ENCODE results near the gene KIRREL2. TPM values are rescaled to one million over a fixed set of nuclear protein-coding genes. Genes with fewer than 3 reads are reported as not detected.
"Not testable (repeated sequence)": the region's sequence is repeated elsewhere in the genome, so short reads cannot be mapped to it uniquely, and the experiment has no call there.

KIRREL2 gene
- total RNA-seq, 3 donors from 2014 or later: 0.24 to 0.92 (median 0.86) TPM

- H3K27me3 Mint-ChIP-seq (ENCODE audit: low read depth): no peaks in the 10 kb centered on the region
- ATAC-seq (no peak), DNase-seq (no peak)
- H3K36me3 Mint-ChIP-seq (ENCODE audit: insufficient read depth): no peaks in the 10 kb centered on the region
- peak overlapping the region; percentile 94 for H3K4me3 Mint-ChIP-seq
- H3K9me3 Mint-ChIP-seq: no peaks in the 10 kb centered on the region
- H3K4me1 Mint-ChIP-seq (ENCODE audit: low read depth): peaks cover 52% of the 10 kb centered on the region
Measured at GRCh38 chr19:35904311-35905068, 47.8 kb downstream of the KIRREL2 start.

GRCh38 chr19:35905178-35905727 lies 48.5 kb downstream of the KIRREL2 start:
- Mint-ChIP-seq H3K9me3 (no peaks in the 10 kb centered on the region), H3K4me3 (no peak overlapping the region), H3K4me1 (ENCODE audit: low read depth) (peaks cover 52% of the 10 kb centered on the region), H3K36me3 (ENCODE audit: insufficient read depth) (no peaks in the 10 kb centered on the region), H3K27me3 (ENCODE audit: low read depth) (no peaks in the 10 kb centered on the region)
- no peak for ATAC-seq
- DNase-seq: no peak

DNA sequence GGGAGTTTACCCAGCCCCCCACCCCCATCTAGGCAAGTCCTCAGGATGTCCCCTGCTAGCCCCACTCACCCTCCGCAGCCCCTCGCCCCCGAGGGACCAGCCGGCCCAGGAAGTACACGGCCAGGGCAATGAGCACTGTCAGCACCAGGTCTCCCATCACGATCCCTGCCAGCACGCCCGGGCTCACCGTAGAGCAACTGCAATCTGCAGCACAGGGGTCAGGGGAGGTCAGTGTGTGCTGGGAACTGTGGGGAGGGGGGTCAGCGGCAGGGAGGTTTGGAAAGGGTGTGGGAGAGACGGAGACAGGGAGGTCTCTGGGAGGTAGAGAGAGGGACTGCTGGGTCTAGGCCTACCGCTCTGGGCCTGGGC lies 50.6 kb downstream of the KIRREL2 start:
- H3K36me3 Mint-ChIP-seq (ENCODE audit: insufficient read depth): no peaks in the 10 kb centered on the region
- peak overlapping the region; percentile 57 for H3K4me3 Mint-ChIP-seq
- ATAC-seq (no peak), DNase-seq (no peak)
- H3K4me1 Mint-ChIP-seq (ENCODE audit: low read depth): peaks cover 43% of the 10 kb centered on the region
- no peaks in the 10 kb centered on the region for H3K27me3 Mint-ChIP-seq (ENCODE audit: low read depth)
- no peaks in the 10 kb centered on the region for H3K9me3 Mint-ChIP-seq

DNA sequence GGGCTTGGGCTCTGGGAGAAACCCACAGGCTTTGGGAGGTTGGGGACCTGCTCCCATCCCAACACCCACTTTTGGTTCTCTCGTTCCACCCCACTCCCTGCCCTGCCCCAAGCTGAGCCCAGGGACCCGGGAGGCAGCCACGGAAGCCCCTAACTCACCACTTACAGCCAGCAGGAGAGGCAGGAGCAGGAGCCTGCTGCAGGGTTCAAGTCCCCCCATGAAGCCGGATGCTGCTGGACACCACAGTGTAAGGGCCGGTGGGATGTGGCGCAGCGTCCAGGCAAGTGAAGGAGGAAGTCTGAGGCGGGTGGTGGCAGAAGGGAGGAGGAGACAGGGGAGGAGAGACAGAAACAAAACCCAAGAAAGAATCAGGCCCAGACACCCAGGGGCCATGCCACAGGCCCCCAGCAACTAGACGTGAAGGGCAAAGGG lies 51.3 kb downstream of the KIRREL2 start, which contains the start of gene TYROBP:
Gene TYROBP (minus strand): TSS at position 286 of the 432 bp plus-strand sequence. CDS start 67 bp downstream, at position 219.
- H3K36me3 Mint-ChIP-seq (ENCODE audit: insufficient read depth): no peaks in the 10 kb centered on the region
- H3K4me1 Mint-ChIP-seq (ENCODE audit: low read depth): peaks cover 36% of the 10 kb centered on the region
- DNase-seq: no peak
- H3K27me3 Mint-ChIP-seq (ENCODE audit: low read depth): no peaks in the 10 kb centered on the region
- peak within 1 kb of the TSS; percentile 57 for H3K4me3 Mint-ChIP-seq
- ATAC-seq: no peak
- no peaks in the 10 kb centered on the region for H3K9me3 Mint-ChIP-seq

DNA sequence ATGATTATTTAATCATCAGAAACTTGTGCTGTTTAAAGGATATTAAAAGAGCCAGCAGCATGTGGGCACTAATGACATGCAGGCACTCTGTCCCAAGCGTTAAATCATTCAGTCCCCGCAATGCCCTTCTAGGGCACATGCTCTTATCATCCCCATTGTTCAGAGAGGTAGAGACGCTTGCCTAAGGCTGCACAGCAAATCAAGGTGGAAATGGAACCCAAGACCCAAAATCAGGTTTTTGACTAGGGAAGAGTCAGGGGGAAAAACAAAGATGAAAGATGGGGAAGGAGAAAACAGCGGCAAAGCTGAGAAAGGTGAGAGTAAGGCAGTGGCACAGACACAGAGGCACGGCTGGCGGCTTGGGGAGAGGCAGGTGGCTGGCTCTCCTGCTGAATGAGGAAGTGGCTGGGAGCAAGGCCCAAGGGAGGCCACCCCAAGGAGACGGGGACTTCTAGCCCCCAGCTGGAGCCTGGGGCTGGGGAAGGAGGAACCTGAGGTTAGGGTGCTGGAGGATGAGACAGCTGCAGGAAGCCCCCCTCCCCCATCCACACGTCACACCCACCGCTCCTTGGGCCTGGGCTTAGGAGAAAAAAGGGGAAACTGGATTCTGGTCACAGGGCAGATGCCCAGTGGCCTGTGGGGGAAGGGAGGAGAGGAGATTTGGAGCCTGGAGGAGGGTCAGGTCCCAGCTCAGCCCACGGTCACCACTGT lies 52.4 kb downstream of the KIRREL2 start:
- peaks cover 32% of the 10 kb centered on the region for H3K4me1 Mint-ChIP-seq (ENCODE audit: low read depth)
- H3K9me3 Mint-ChIP-seq: no peaks in the 10 kb centered on the region
- DNase-seq: no peak
- peak overlapping the region; percentile 5 for H3K4me3 Mint-ChIP-seq
- H3K36me3 Mint-ChIP-seq (ENCODE audit: insufficient read depth): no peaks in the 10 kb centered on the region
- no peaks in the 10 kb centered on the region for H3K27me3 Mint-ChIP-seq (ENCODE audit: low read depth)
- ATAC-seq: no peak

- DNase-seq (no peak), ATAC-seq (no peak)
- no peak overlapping the region for H3K4me3 Mint-ChIP-seq
- H3K36me3 Mint-ChIP-seq (ENCODE audit: insufficient read depth): no peaks in the 10 kb centered on the region
- H3K4me1 Mint-ChIP-seq (ENCODE audit: low read depth): peaks cover 27% of the 10 kb centered on the region
- H3K9me3 Mint-ChIP-seq: no peaks in the 10 kb centered on the region
- no peaks in the 10 kb centered on the region for H3K27me3 Mint-ChIP-seq (ENCODE audit: low read depth)
Measured at GRCh38 chr19:35909684-35910035, 52.9 kb downstream of the KIRREL2 start.

DNA sequence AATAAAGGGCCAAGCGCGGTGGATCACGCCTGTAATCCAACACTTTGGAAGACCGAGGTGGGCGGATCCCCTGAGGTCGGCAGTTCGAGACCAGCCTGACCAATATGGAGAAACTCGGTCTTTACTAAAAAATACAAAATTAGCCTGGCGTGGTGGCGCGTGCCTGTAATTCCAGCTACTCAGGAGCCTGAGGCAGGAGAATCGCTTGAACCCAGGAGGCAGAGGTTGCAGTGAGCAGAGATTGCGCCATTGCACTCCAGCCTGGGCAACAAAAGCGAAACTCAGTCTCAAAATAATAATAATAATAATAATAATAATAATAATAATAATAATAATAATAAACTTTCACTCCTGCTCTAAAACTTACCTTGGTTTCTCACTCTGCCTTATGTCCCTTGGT lies 53.6 kb downstream of the KIRREL2 start:
- H3K4me1 Mint-ChIP-seq (ENCODE audit: low read depth): peaks cover 21% of the 10 kb centered on the region
- H3K27me3 Mint-ChIP-seq (ENCODE audit: low read depth); H3K9me3 Mint-ChIP-seq; H3K36me3 Mint-ChIP-seq (ENCODE audit: insufficient read depth); DNase-seq; ATAC-seq; H3K4me3 Mint-ChIP-seq: not testable (repeated sequence)

- Mint-ChIP-seq H3K4me3 (no peak overlapping the region), H3K27me3 (ENCODE audit: low read depth) (no peaks in the 10 kb centered on the region), H3K36me3 (ENCODE audit: insufficient read depth) (no peaks in the 10 kb centered on the region), H3K4me1 (ENCODE audit: low read depth) (peaks cover 21% of the 10 kb centered on the region), H3K9me3 (no peaks in the 10 kb centered on the region)
- DNase-seq (no peak), ATAC-seq (no peak)
Measured at GRCh38 chr19:35911173-35911572, 54.5 kb downstream of the KIRREL2 start.

DNA sequence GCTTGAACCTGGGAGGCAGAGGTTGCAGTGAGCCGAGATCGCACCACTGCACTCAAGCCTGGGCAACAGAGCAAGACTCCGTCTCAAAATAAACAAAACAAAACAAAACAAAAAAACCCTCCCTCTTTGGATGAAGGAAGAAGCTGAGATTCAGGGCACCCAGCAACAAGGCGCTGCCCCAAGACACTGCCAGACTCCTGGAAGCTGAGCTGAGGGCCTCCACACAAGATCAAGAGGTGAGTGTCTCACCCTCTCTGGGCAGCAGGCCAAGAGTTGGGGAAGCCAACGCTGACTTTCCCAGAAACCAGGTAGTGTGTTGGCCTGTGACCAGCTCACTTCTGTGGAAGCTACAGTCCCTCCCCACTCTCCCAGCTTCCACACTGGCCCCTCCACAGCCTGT lies 55.1 kb downstream of the KIRREL2 start:
- H3K27me3 Mint-ChIP-seq (ENCODE audit: low read depth): no peaks in the 10 kb centered on the region
- no peak overlapping the region for H3K4me3 Mint-ChIP-seq
- H3K36me3 Mint-ChIP-seq (ENCODE audit: insufficient read depth): no peaks in the 10 kb centered on the region
- ATAC-seq: no peak
- H3K9me3 Mint-ChIP-seq: no peaks in the 10 kb centered on the region
- H3K4me1 Mint-ChIP-seq (ENCODE audit: low read depth): peaks cover 21% of the 10 kb centered on the region
- no peak for DNase-seq

GRCh38 chr19:35913589-35913988 lies 56.9 kb downstream of the KIRREL2 start:
- no peaks in the 10 kb centered on the region for H3K9me3 Mint-ChIP-seq
- H3K4me1 Mint-ChIP-seq (ENCODE audit: low read depth): peaks cover 18% of the 10 kb centered on the region
- no peaks in the 10 kb centered on the region for H3K36me3 Mint-ChIP-seq (ENCODE audit: insufficient read depth)
- H3K27me3 Mint-ChIP-seq (ENCODE audit: low read depth): no peaks in the 10 kb centered on the region
- DNase-seq: no peak
- no peak for ATAC-seq
- no peak overlapping the region for H3K4me3 Mint-ChIP-seq

- DNase-seq (no peak), ATAC-seq (no peak)
- Mint-ChIP-seq H3K27me3 (ENCODE audit: low read depth) (no peaks in the 10 kb centered on the region), H3K4me3 (no peak overlapping the region), H3K4me1 (ENCODE audit: low read depth) (peaks cover 13% of the 10 kb centered on the region), H3K36me3 (ENCODE audit: insufficient read depth) (no peaks in the 10 kb centered on the region), H3K9me3 (no peaks in the 10 kb centered on the region)
Measured at GRCh38 chr19:35915443-35915842, 58.7 kb downstream of the KIRREL2 start.

Other genes with a start within 250 kb of the KIRREL2 start
- 10 to 100 TPM; 39.2 to 48.1 (median 41.3) TPM for gene HAUS5, start 244.2 kb upstream of the KIRREL2 start, total RNA-seq
- gene RBM42, start 227.9 kb upstream of the KIRREL2 start, total RNA-seq: 100 to 1,000 TPM; 136 to 153 (median 139) TPM
- 1 to 10 TPM in 1 of 3 donors, under 1 TPM in 2; 0.16 to 1.2 (median 0.56) TPM for gene ETV2, start 215.2 kb upstream of the KIRREL2 start, total RNA-seq
- gene COX6B1, start 208.6 kb upstream of the KIRREL2 start, total RNA-seq: 100 to 1,000 TPM; 462 to 480 (median 465) TPM
- gene UPK1A, start 190.4 kb upstream of the KIRREL2 start, total RNA-seq: under 1 TPM; 0.22 to 0.26 (median 0.23) TPM
- 100 to 1,000 TPM in 2 of 3 donors, 10 to 100 TPM in 1; 90.8 to 136 (median 101) TPM for gene ZBTB32, start 152.4 kb upstream of the KIRREL2 start, total RNA-seq
- 10 to 100 TPM; 64.1 to 74.8 (median 74.5) TPM for gene KMT2B, start 138.9 kb upstream of the KIRREL2 start, total RNA-seq
- gene IGFLR1, start 114.5 kb upstream of the KIRREL2 start, total RNA-seq: 10 to 100 TPM; 24.0 to 32.7 (median 29.8) TPM
- 10 to 100 TPM; 18.9 to 25.2 (median 19.4) TPM for gene U2AF1L4, start 111.5 kb upstream of the KIRREL2 start, total RNA-seq
- 10 to 100 TPM; 46.1 to 49.3 (median 47.9) TPM for gene PSENEN, start 111.3 kb upstream of the KIRREL2 start, total RNA-seq
- 1 to 10 TPM; 5.8 to 6.4 (median 6.4) TPM for gene LIN37, start 108.3 kb upstream of the KIRREL2 start, total RNA-seq
- gene HSPB6, start 99.9 kb upstream of the KIRREL2 start, total RNA-seq: under 1 TPM; 0.22 to 0.46 (median 0.37) TPM
- 10 to 100 TPM; 27.2 to 33.7 (median 27.3) TPM for gene PROSER3, start 98.7 kb upstream of the KIRREL2 start, total RNA-seq
- gene ARHGAP33, start 81.3 kb upstream of the KIRREL2 start, total RNA-seq: 1 to 10 TPM; 5.5 to 6.9 (median 6.2) TPM
- gene PRODH2, start 44.1 kb upstream of the KIRREL2 start, total RNA-seq: not detected
- under 1 TPM in 2 of 3 donors, not detected in 1; 0.13 to 0.16 TPM for gene NPHS1, start 4.4 kb upstream of the KIRREL2 start, total RNA-seq
- gene APLP1, start 11.7 kb downstream of the KIRREL2 start, total RNA-seq: under 1 TPM in 2 of 3 donors, not detected in 1; 0.24 to 0.34 TPM
- gene NFKBID, start 43.6 kb downstream of the KIRREL2 start, total RNA-seq: 100 to 1,000 TPM; 138 to 149 (median 142) TPM
- 10 to 100 TPM; 22.6 to 37.1 (median 24.0) TPM for gene HCST, start 45.6 kb downstream of the KIRREL2 start, total RNA-seq
- gene TYROBP, start 51.4 kb downstream of the KIRREL2 start, total RNA-seq: under 1 TPM in 2 of 3 donors, not detected in 1; 0.52 to 0.69 TPM
- gene LRFN3, start 79.5 kb downstream of the KIRREL2 start, total RNA-seq: 10 to 100 TPM; 14.1 to 15.3 (median 14.4) TPM
- 10 to 100 TPM; 27.3 to 29.7 (median 28.0) TPM for gene SDHAF1, start 138.3 kb downstream of the KIRREL2 start, total RNA-seq
- 1 to 10 TPM in 2 of 3 donors, under 1 TPM in 1; 0.92 to 1.4 (median 1.2) TPM for gene SYNE4, start 151.9 kb downstream of the KIRREL2 start, total RNA-seq
- 10 to 100 TPM; 33.1 to 38.2 (median 36.1) TPM for gene ALKBH6, start 157.3 kb downstream of the KIRREL2 start, total RNA-seq
- gene CLIP3, start 176.0 kb downstream of the KIRREL2 start, total RNA-seq: 1 to 10 TPM in 1 of 3 donors, under 1 TPM in 2; 0.33 to 1.4 (median 0.58) TPM
- 1 to 10 TPM in 1 of 3 donors, under 1 TPM in 2; 0.76 to 1.2 (median 0.90) TPM for gene THAP8, start 197.4 kb downstream of the KIRREL2 start, total RNA-seq
- gene WDR62, start 198.0 kb downstream of the KIRREL2 start, total RNA-seq: 10 to 100 TPM; 10.3 to 14.6 (median 12.5) TPM